Measurements from ENCODE around the gene PAM16. TPM values are rescaled to one million over a fixed set of nuclear protein-coding genes. Genes with fewer than 3 reads are reported as not detected.

PAM16 gene
- total RNA-seq, 1 experiment from 2014 or later, result 80.4 TPM

DNA sequence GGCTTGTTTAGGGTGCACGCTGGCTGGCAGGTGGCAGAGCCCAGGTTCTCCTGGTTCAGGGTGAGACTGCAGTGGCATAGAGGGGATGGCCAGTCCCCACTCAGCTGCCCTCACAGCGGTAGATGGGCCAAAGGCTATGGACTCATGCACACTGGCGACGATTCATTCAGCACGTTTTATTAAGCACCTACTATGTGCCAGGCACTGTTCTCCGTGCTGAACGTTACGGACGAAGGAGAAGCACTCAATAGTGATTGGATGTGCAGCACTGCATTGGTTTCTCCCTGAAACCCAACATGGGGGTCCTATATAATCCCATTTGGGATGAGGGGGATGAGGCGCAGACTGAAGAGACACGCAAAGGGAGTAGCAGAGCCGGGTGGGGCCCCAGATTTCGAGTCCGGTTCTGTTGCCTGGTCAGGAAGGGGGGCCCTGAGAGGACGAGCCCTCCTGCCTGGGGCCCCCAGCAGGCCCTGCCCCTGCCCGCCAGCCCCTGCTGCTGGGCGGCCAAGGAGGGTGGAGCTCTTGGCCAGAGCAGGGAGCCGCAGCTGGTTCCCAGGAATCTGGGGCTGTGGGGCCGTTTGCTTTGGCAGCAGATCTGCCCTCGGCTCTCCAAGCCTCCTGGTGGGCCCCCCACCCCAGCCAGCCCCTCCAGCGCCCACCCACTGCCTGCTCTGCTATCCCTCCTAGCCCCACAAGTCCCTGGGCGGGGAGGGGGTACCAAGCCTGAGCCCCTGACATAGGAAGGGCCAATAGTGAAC lies 26.4 kb downstream of the PAM16 start:
- no peak overlapping the region for H4K8ac ChIP-seq (replicated peaks; ENCODE audit: insufficient read length, low read depth, low read length)
- H2BK12ac ChIP-seq (ENCODE audit: insufficient read length, low read depth, low read length), result no peak overlapping the region
- no peaks in the 10 kb centered on the region for H3K79me1 ChIP-seq (ENCODE audit: insufficient read depth, low read depth, low read length, poor library complexity, severe bottlenecking)
- no peak overlapping the region for H2AFZ ChIP-seq (ENCODE audit: low read length)
- H3K23ac ChIP-seq (ENCODE audit: insufficient read length, low read depth, low read length), result no peak overlapping the region
- H2AK5ac ChIP-seq (ENCODE audit: insufficient read length, low read length), result no peak overlapping the region
- Mint-ChIP-seq H3K36me3 (ENCODE audit: insufficient read depth in 1 of 3, low read depth in 3 of 3) (no peaks in the 10 kb centered on the region), H3K9me3 (no peaks in the 10 kb centered on the region), H3K4me1 (peaks cover 9 to 19% of the 10 kb centered on the region in 2 experiments), H3K27ac (peak overlapping the region; percentile 8 to 91 (median 72); a peak in 3 of 7 replicates), H3K27me3 (ENCODE audit: low read depth) (no peaks in the 10 kb centered on the region), H3K4me3 (no peak overlapping the region)
- H3K4me1 ChIP-seq (ENCODE audit: insufficient read depth, low read length), result peaks cover 3% of the 10 kb centered on the region; the same call in 1 of the 2 replicates
- no peak overlapping the region for H3K27ac ChIP-seq (ENCODE audit: insufficient read length, low read depth, low read length)
- peaks cover 4% of the 10 kb centered on the region for H3K23me2 ChIP-seq (ENCODE audit: insufficient read length, low read depth, low read length, poor library complexity, severe bottlenecking)
- WGBS (ENCODE audit: extremely low coverage, insufficient read length, low lambda C conversion rate), result no CpG with 5 or more reads among the region's 22 CpGs
- DNase-seq, result no peak
- no peak overlapping the region for H3K4ac ChIP-seq (ENCODE audit: low read depth, low read length)
- no peaks in the 10 kb centered on the region for H3K9me3 ChIP-seq (ENCODE audit: control insufficient read depth, low read depth, low read length)
- TF ChIP-seq, protein P1, sequence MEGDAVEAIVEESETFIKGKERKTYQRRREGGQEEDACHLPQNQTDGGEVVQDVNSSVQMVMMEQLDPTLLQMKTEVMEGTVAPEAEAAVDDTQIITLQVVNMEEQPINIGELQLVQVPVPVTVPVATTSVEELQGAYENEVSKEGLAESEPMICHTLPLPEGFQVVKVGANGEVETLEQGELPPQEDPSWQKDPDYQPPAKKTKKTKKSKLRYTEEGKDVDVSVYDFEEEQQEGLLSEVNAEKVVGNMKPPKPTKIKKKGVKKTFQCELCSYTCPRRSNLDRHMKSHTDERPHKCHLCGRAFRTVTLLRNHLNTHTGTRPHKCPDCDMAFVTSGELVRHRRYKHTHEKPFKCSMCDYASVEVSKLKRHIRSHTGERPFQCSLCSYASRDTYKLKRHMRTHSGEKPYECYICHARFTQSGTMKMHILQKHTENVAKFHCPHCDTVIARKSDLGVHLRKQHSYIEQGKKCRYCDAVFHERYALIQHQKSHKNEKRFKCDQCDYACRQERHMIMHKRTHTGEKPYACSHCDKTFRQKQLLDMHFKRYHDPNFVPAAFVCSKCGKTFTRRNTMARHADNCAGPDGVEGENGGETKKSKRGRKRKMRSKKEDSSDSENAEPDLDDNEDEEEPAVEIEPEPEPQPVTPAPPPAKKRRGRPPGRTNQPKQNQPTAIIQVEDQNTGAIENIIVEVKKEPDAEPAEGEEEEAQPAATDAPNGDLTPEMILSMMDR (conservative IDR thresholded peaks at IDR 0.05), result no peak
- H3K4me2 ChIP-seq (ENCODE audit: insufficient read depth, insufficient read length, low read length), result no peak overlapping the region
- no peak overlapping the region for H4K91ac ChIP-seq (ENCODE audit: insufficient read length, low read depth, low read length)
- peaks cover 3% of the 10 kb centered on the region for H4K20me1 ChIP-seq (ENCODE audit: control insufficient read depth, insufficient read depth, insufficient read length)
- H3T11ph ChIP-seq (ENCODE audit: low read length), result no peak overlapping the region
- H3K27me3 ChIP-seq (ENCODE audit: insufficient read depth, low read length), result no peaks in the 10 kb centered on the region
- H3K9ac ChIP-seq (ENCODE audit: extremely low read depth, insufficient read length, low read length), result no peak overlapping the region
- no peak overlapping the region for H2BK120ac ChIP-seq (ENCODE audit: low read depth, low read length, poor library complexity, severe bottlenecking)
- H3K79me2 ChIP-seq (ENCODE audit: insufficient read depth, low read length), result peaks cover 3% of the 10 kb centered on the region; the same call in 1 of the 2 replicates
- no peak overlapping the region for H4K5ac ChIP-seq (ENCODE audit: insufficient read length, low read depth, low read length)
- H3K18ac ChIP-seq (ENCODE audit: insufficient read length, low read depth, low read length), result no peak overlapping the region
- H2BK5ac ChIP-seq (ENCODE audit: insufficient read length, low read length), result no peak overlapping the region
- no peak overlapping the region for H3K14ac ChIP-seq (ENCODE audit: insufficient read depth, low read length)
- H2BK15ac ChIP-seq (ENCODE audit: low read depth, low read length), result no peak overlapping the region
- no peak overlapping the region for H3K56ac ChIP-seq (ENCODE audit: insufficient read length, low read depth, low read length)
- H2BK20ac ChIP-seq (ENCODE audit: low read depth, low read length, poor library complexity, severe bottlenecking), result no peak overlapping the region
